Gastroesophageal sphincter (tissue), 4 donors: ENCODE measurements around the gene COIL. TPM values are rescaled to one million over a fixed set of nuclear protein-coding genes. Genes with fewer than 3 reads are reported as not detected.

Source experiments
- ATAC-seq: fragments of 150-250 bp; one replicate; pipeline ENCODE4 v1.9.1; 2016; ENCODE audit warnings: mild to moderate bottlenecking, moderate library complexity
- H3K27ac ChIP-seq, 4 donors: fragments of 200-600 bp; sonication (generic) in 3 of 4; 1 replicate in 3 of 4; 2 replicates in 1 of 4; pipeline ENCODE4 v1.5.1; 2016 to 2019
- H3K27me3 ChIP-seq: fragments of 200-600 bp; sonication (generic); one replicate; pipeline ENCODE4 v1.5.1; 2019
- H3K36me3 ChIP-seq, 2 donors: fragments of 200-600 bp; sonication (generic); one replicate each; pipeline ENCODE4 v1.5.1; 2019; ENCODE audit warnings: control low read depth in 1 of 2
- H3K4me1 ChIP-seq, 3 donors: fragments of 200-600 bp; sonication (generic); 1 replicate in 2 of 3; 2 replicates in 1 of 3; pipeline ENCODE4 v1.5.1; 2016 to 2019; ENCODE audit warnings: control low read depth in 2 of 3
- H3K4me3 ChIP-seq, 2 donors: fragments of 200-600 bp; sonication (generic); one replicate each; pipeline ENCODE4 v1.5.1; 2019; ENCODE audit warnings: mild to moderate bottlenecking in 1 of 2, moderate library complexity in 1 of 2
- H3K9me3 ChIP-seq, 3 donors: fragments of 200-600 bp; sonication (generic); one replicate each; pipeline ENCODE4 v1.5.1; 2017 to 2019; ENCODE audit warnings: control low read depth in 2 of 3
- EP300 ChIP-seq: sonication (generic); formaldehyde crosslinking; IDR thresholded peaks from one replicate; pipeline ENCODE4 v1.6.1; 2017; ENCODE audit warnings: antibody characterized with exemption, mild to moderate bottlenecking
- POLR2A ChIP-seq, 2 donors: fragments of 450-650 bp; IDR thresholded peaks; one replicate each; pipeline ENCODE4 v1.6.1; 2017; ENCODE audit warnings: antibody characterized with exemption in 2 of 2, mild to moderate bottlenecking in 2 of 2, moderate library complexity in 1 of 2
- POLR2AphosphoS5 ChIP-seq: sonication (generic); formaldehyde crosslinking; IDR thresholded peaks from one replicate; pipeline ENCODE4 v1.6.1; 2017; ENCODE audit warnings: antibody characterized with exemption
- WGBS, 2 donors: methylation state at CpG; one replicate each; pipeline ENCODE4 v1.1.5; 2018; ENCODE audit warnings: low coverage in 1 of 2; 5-methylcytosine and 5-hydroxymethylcytosine counted together
- total RNA-seq, 4 donors: library from RNA; depleted of rRNA; stranded (reverse); fragments of >200 nt; gene quantifications; one replicate each; pipeline ENCODE4 v1.1.0, GENCODE V29; 2016
- TF ChIP-seq, protein P1 (sequence below), 4 experiments: fragments of 200-600 bp in 2 of 4; fragments of 450-650 bp in 2 of 4; sonication (generic) in 1 of 4; IDR thresholded peaks; one replicate each; pipeline ENCODE4 v1.5.1; 2017 to 2019; ENCODE audit warnings: antibody characterized with exemption in 4 of 4, mild to moderate bottlenecking in 2 of 4, moderate library complexity in 2 of 4

COIL gene
- total RNA-seq, 4 donors from 2014 or later = 10.0 to 16.9 (median 10.9) TPM

DNA sequence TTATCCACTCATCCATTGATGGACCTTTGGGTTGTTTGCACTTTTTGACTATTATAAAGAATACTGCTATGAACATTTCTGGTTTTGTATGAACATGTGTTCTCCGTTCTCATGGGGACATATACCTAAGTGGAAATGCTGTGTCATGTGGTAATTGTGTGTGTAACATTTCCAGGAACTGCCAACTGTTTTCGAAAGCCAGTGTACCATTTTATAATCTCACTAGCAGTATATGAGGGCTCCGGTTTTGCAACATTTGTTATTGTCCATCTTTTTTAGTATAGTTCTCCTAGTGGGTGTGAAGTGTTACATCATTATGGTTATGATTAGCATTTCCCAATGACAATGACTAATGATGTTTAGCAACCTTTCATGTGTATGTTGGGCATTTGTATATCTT, 41.9 kb downstream of the COIL start:
- no peaks in the 10 kb centered on the region for H3K27me3 ChIP-seq
- H3K9me3 ChIP-seq = no peaks in the 10 kb centered on the region
- H3K36me3 ChIP-seq = no peaks in the 10 kb centered on the region
- H3K4me3 ChIP-seq = no peak overlapping the region
- ATAC-seq = no peak
- peaks cover 0 to 17% (median 13%) of the 10 kb centered on the region in 3 donors for H3K4me1 ChIP-seq
- no peak overlapping the region for H3K27ac ChIP-seq
- TF ChIP-seq POLR2A (IDR thresholded peaks at IDR 0.05) (no peak), POLR2AphosphoS5 (peak; percentile 8)
- 70 to 89% methylated on average over 2 to 3 of the region's 3 CpGs for WGBS, 2 donors

DNA sequence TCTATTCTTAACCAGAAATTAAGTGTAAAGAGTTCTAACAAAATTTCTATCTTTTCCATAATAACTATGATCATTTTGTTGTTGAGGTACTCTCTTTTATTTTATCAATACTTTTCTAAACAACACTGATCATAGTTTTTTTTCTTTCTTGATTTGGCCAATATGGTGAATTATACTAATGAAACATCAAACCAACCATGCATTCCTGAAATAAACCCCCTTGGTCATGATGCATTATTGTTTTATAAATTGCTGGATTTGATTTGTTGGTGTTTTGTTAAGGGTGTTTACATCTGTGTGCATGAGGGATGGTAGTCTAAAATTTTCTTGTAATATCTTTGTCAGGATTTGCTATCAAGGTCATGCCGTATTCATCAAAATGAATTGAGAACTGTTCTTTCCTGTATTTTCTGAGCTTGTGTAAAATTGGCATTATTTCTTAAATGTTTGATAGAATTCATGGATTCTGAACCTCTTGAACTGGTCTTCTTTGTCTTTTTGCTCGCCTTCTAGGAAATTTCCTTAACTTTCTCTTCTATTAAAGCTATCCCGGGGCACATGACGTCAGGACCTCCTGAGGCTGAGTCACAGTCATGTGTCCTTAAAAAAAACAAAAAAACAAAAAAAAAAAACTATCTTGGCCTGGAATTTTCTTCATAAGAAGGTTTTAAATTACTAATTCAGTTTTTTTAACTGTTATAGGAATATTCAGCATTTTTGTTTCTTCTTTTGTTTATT, 43.1 kb downstream of the COIL start:
- Histone ChIP-seq H3K4me3 (no peak overlapping the region), H3K27ac (no peak overlapping the region), H3K36me3 (no peaks in the 10 kb centered on the region), H3K27me3 (no peaks in the 10 kb centered on the region), H3K9me3 (no peaks in the 10 kb centered on the region), H3K4me1 (peaks cover 0 to 24% (median 13%) of the 10 kb centered on the region in 3 donors)
- TF ChIP-seq, protein P1, sequence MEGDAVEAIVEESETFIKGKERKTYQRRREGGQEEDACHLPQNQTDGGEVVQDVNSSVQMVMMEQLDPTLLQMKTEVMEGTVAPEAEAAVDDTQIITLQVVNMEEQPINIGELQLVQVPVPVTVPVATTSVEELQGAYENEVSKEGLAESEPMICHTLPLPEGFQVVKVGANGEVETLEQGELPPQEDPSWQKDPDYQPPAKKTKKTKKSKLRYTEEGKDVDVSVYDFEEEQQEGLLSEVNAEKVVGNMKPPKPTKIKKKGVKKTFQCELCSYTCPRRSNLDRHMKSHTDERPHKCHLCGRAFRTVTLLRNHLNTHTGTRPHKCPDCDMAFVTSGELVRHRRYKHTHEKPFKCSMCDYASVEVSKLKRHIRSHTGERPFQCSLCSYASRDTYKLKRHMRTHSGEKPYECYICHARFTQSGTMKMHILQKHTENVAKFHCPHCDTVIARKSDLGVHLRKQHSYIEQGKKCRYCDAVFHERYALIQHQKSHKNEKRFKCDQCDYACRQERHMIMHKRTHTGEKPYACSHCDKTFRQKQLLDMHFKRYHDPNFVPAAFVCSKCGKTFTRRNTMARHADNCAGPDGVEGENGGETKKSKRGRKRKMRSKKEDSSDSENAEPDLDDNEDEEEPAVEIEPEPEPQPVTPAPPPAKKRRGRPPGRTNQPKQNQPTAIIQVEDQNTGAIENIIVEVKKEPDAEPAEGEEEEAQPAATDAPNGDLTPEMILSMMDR (IDR thresholded peaks at IDR 0.05) = no peak
- no peak for TF ChIP-seq EP300
- no peak for TF ChIP-seq POLR2A (IDR thresholded peaks at IDR 0.05)
- TF ChIP-seq POLR2AphosphoS5 = no peak
- 68 to 76% methylated on average over 4 of the region's 4 CpGs for WGBS, 2 donors
- no peak for ATAC-seq

DNA sequence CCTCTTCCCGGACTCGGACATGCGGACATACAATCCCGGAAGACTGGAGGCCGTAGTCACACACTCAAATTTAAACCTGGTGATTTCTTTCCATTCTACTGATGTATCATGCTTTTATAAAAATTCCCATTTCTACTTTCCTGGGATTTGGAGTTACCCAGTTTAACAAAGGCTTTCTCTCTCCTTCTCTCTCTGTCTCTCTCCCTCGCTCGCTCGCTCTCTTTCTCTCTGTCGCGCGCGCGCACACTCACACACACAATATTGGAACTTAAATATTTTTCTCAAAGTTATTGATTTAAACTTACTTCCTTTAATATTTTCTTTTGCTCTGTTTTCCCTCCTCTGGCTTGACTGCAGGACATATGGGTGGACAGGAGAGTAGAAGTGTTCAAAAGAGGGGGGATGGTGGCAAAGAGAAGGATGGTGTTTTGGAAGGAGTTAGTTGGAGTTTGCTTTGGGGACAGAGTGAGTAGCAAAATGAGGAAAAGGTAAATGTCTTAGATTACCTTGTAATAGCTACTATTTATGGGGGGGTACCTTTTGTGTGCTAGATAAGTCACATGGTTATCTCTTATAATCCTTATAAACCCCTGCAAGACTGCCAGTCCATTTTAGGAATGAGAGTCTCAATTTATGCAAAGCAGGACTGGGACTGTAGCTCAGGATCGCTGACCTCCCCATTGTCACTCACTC, 46.1 kb downstream of the COIL start:
- TF ChIP-seq POLR2AphosphoS5 (no peak), EP300 (no peak), POLR2A (IDR thresholded peaks at IDR 0.05) (no peak)
- TF ChIP-seq, protein P1 (IDR thresholded peaks at IDR 0.05) = no peak
- Histone ChIP-seq H3K9me3 (no peaks in the 10 kb centered on the region), H3K4me3 (peak overlapping the region; percentile 76 to 90), H3K27me3 (no peaks in the 10 kb centered on the region), H3K36me3 (no peaks in the 10 kb centered on the region), H3K4me1 (peaks cover 0 to 54% (median 21%) of the 10 kb centered on the region in 3 donors), H3K27ac (peak overlapping the region; percentile 64 to 92 (median 86))
- WGBS, 2 donors = 5 to 13% methylated on average over 6 to 14 of the region's 14 CpGs
- ATAC-seq = no peak

DNA sequence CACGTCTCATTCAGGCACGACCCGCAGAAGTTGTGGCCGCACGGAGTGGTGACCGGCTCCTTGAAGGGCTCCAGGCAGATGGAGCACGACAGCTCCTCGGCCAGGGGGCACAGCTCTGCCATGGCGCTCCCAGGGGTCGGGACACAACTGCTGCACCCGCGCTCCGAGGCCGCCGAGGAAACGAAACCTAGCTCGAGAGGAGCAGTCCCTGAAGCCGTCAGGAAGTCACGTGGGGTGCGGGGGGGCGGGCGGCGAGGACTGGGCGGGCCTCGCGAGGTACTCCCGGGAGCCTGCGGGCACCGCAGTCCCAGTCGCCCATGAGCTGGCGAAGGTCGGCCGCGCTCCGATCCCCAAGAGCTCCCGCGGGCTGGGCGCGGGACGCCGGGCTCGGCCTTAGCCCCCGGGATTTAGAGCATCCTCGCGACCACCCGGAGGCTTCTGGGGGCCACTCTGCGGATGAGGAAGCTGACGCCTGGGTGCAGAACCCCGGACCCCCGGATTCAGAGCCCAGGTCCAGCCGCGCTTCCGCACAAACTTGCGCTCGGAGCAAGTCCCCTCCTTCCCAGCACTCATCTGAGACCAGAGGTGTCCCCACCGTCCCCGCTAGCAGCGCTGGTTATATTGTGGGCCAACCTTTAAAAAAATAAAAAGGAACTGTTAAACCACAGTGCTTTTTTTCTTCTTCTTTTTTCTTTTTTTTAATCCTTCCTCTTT, 46.8 kb downstream of the COIL start, which contains the start of gene TRIM25:
Gene TRIM25, minus strand, starts transcription at position 183 of the 714 bp plus-strand sequence. Its CDS starts 61 bp downstream, at position 122.
- TF ChIP-seq POLR2A (IDR thresholded peaks at IDR 0.05) (peak; percentile 96 to 97), POLR2AphosphoS5 (peak; percentile 95), EP300 (no peak)
- TF ChIP-seq, protein P1 (IDR thresholded peaks at IDR 0.05) = peak in 3 of 4 experiments; percentile 3 to 21 (median 6)
- peak; percentile 91 for ATAC-seq
- peaks cover 0 to 2% of the 10 kb centered on the region in 2 donors for H3K36me3 ChIP-seq
- 0% methylated on average over 3 to 7 of the region's 58 CpGs for WGBS, 2 donors
- peak within 1 kb of the TSS; percentile 76 to 90 for H3K4me3 ChIP-seq
- no peaks in the 10 kb centered on the region for H3K9me3 ChIP-seq
- H3K27me3 ChIP-seq = no peaks in the 10 kb centered on the region
- peaks cover 0 to 61% (median 24%) of the 10 kb centered on the region in 3 donors for H3K4me1 ChIP-seq
- peak within 1 kb of the TSS; percentile 64 to 92 (median 86) for H3K27ac ChIP-seq

DNA sequence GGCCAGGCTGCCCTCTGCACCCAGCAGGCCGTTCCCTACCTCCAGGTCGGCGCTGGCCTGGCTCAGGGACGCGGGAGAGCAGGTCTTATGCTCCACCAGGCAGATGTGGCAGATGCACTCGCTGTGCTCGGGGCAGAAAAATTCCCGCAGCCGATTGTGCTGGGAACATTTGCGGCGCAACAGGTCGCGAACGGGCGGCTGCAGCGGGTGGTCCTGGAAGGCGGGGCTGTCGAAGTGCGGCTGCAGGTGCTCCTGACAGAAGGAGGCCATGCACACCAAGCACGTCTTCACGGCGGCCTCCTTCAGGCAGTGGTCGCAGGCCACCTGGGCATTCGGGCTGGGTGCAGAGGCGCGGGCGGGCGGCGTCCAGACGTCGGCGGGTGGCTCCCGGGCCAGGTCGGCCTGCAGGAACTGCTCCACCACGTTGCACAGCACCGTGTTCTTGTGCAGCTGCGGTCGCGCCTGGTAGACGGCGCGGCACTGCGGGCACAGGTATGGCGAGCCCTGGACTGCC, 47.4 kb downstream of the COIL start:
- Histone ChIP-seq H3K27ac (peak overlapping the region; percentile 64 to 92 (median 86)), H3K4me1 (peaks cover 0 to 67% (median 30%) of the 10 kb centered on the region in 3 donors), H3K9me3 (no peaks in the 10 kb centered on the region), H3K4me3 (peak overlapping the region; percentile 76 to 90), H3K36me3 (peaks cover 0 to 8% of the 10 kb centered on the region in 2 donors), H3K27me3 (no peaks in the 10 kb centered on the region)
- no CpG with 5 or more reads among the region's 44 CpGs for WGBS, 2 donors
- TF ChIP-seq, protein P1 (IDR thresholded peaks at IDR 0.05) = no peak
- no peak for TF ChIP-seq POLR2AphosphoS5
- no peak for TF ChIP-seq POLR2A (IDR thresholded peaks at IDR 0.05)
- TF ChIP-seq EP300 = no peak
- peak; percentile 44 for ATAC-seq
